NB4 (cell line): Measurements from ENCODE around the gene HDAC5.

Experiments used
- CTCF ChIP-seq: IDR thresholded peaks from one replicate; pipeline ENCODE4 v1.5.1; 2012; ENCODE audit warnings: low read depth, low read length
- MYC ChIP-seq: IDR thresholded peaks from 2 replicates; pipeline ENCODE4 v1.6.1; 2011; ENCODE audit warnings: low read depth, low read length
- POLR2A ChIP-seq: IDR thresholded peaks from 2 replicates; pipeline ENCODE4 v1.6.1; 2011; ENCODE audit warnings: mild to moderate bottlenecking; ENCODE audit not compliant: insufficient read length; ENCODE audit errors: extremely low read depth
- TF ChIP-seq, protein P1 (sequence below): IDR thresholded peaks from 2 replicates; pipeline ENCODE4 v1.6.1; 2011; ENCODE audit warnings: low read depth, low read length

DNA sequence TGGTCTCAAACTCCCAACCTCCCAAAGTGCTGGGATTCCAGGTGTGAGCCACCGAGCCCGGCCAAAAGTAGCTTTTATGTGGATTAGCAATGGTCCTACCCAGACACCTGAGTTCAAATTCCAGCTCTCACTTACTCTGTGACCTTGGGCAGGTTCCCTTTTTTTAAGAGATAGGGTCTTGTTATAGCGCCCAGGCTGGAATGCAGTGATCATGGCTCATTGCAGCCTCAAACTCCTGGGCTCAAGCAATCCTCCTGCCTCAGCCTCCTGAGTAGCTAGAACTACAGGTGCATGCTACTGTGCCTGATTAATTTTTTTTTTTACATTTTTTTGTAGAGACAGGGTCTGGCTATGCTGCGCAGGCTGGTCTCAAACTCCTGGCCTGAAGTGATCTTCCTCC lies 16.6 kb downstream of the HDAC5 start:
- TF ChIP-seq CTCF (no peak), POLR2A (no peak), MYC (no peak)
- TF ChIP-seq, protein P1, sequence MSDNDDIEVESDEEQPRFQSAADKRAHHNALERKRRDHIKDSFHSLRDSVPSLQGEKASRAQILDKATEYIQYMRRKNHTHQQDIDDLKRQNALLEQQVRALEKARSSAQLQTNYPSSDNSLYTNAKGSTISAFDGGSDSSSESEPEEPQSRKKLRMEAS, result no peak
